Measurements from ENCODE around the gene TRABD2B.

TRABD2B gene

GRCh38 chr1:47870946-47871676 is 126.1 kb downstream of the TRABD2B start:
- H3K4me3 ChIP-seq (replicated peaks; ENCODE audit: low read depth, low read length), result no peak overlapping the region
- no peaks in the 10 kb centered on the region for H3K36me3 ChIP-seq (ENCODE audit: control insufficient read depth, insufficient read depth, low read length)
- TF ChIP-seq CTCF (IDR thresholded peaks at IDR 0.05; ENCODE audit: insufficient read depth, low read length, poor library complexity, severe bottlenecking), result no peak
- DNase-seq (ENCODE audit: extremely low read depth, insufficient read length), result no peak
- no peaks in the 10 kb centered on the region; the same call in 1 of the 2 replicates for H3K27me3 ChIP-seq (replicated peaks; ENCODE audit: control insufficient read depth, insufficient read depth, low read length)

DNA sequence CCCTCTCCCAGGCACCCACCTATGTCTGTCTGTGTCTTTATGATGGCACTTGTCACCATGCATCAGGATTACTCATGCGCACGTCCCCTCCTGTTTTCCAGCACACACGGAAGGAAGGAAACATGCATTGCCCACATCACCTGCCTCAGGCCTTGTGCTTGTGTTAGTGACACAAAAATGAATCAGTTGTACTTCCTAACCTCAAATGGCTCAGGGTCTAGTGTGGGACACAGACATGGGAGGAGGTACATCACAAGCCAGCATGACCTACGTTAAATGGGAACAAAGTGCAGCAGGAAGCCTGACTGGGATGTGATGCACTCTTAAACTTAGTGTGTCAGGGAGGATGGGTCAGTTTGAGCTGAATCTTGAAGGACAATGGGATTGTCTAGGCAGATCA is 126.7 kb downstream of the TRABD2B start:
- TF ChIP-seq CTCF (IDR thresholded peaks at IDR 0.05; ENCODE audit: insufficient read depth, low read length, poor library complexity, severe bottlenecking), result no peak
- Histone ChIP-seq H3K36me3 (ENCODE audit: control insufficient read depth, insufficient read depth, low read length) (no peaks in the 10 kb centered on the region), H3K4me3 (replicated peaks; ENCODE audit: low read depth, low read length) (no peak overlapping the region), H3K27me3 (replicated peaks; ENCODE audit: control insufficient read depth, insufficient read depth, low read length) (no peaks in the 10 kb centered on the region; the same call in 1 of the 2 replicates)
- DNase-seq (ENCODE audit: extremely low read depth, insufficient read length), result no peak

DNA sequence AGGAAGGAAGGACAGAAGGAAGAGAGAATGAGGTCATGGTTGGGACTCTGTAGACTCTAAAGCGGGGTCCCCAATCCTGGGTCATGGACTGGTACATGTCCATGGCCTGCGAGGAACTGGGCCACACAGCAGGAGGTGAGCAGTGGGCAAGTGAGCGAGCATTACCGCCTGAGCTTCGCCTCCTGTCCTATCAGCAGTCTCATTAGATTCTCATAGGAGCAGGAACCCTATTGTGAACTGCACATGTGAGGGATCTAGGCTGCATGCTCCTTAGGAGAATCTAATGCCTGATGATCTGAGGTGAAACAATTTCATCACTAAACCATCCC is 128.9 kb downstream of the TRABD2B start:
- no peak for TF ChIP-seq CTCF (IDR thresholded peaks at IDR 0.05; ENCODE audit: insufficient read depth, low read length, poor library complexity, severe bottlenecking)
- no peaks in the 10 kb centered on the region for H3K36me3 ChIP-seq (ENCODE audit: control insufficient read depth, insufficient read depth, low read length)
- no peaks in the 10 kb centered on the region; the same call in 1 of the 2 replicates for H3K27me3 ChIP-seq (replicated peaks; ENCODE audit: control insufficient read depth, insufficient read depth, low read length)
- no peak for DNase-seq (ENCODE audit: extremely low read depth, insufficient read length)
- no peak overlapping the region for H3K4me3 ChIP-seq (replicated peaks; ENCODE audit: low read depth, low read length)

GRCh38 chr1:47867438-47868347 is 129.5 kb downstream of the TRABD2B start:
- H3K4me3 ChIP-seq (replicated peaks; ENCODE audit: low read depth, low read length), result no peak overlapping the region
- DNase-seq (ENCODE audit: extremely low read depth, insufficient read length), result no peak
- no peaks in the 10 kb centered on the region; the same call in 1 of the 2 replicates for H3K27me3 ChIP-seq (replicated peaks; ENCODE audit: control insufficient read depth, insufficient read depth, low read length)
- no peaks in the 10 kb centered on the region for H3K36me3 ChIP-seq (ENCODE audit: control insufficient read depth, insufficient read depth, low read length)
- TF ChIP-seq CTCF (IDR thresholded peaks at IDR 0.05; ENCODE audit: insufficient read depth, low read length, poor library complexity, severe bottlenecking), result no peak

GRCh38 chr1:47866601-47867437 is 130.4 kb downstream of the TRABD2B start:
- no peak overlapping the region for H3K4me3 ChIP-seq (replicated peaks; ENCODE audit: low read depth, low read length)
- no peak for DNase-seq (ENCODE audit: extremely low read depth, insufficient read length)
- no peak for TF ChIP-seq CTCF (IDR thresholded peaks at IDR 0.05; ENCODE audit: insufficient read depth, low read length, poor library complexity, severe bottlenecking)
- H3K27me3 ChIP-seq (replicated peaks; ENCODE audit: control insufficient read depth, insufficient read depth, low read length), result no peaks in the 10 kb centered on the region; the same call in 1 of the 2 replicates
- H3K36me3 ChIP-seq (ENCODE audit: control insufficient read depth, insufficient read depth, low read length), result no peaks in the 10 kb centered on the region
